ENCODE data around the gene TIRAP. TPM values are rescaled to one million over a fixed set of nuclear protein-coding genes. Genes with fewer than 3 reads are reported as not detected.

TIRAP gene
- total RNA-seq, 1 experiment from 2014 or later = 5.6 TPM

GRCh38 chr11:126310992-126311310 is 28.1 kb downstream of the TIRAP start:
- ChIA-PET POLR2A (interaction anchor here (0.9 kb wide), 1 partner anchor 59 kb away, joined by 3 read pairs; no protein-coding TSS in a partner anchor), CTCF (interaction anchor here (0.5 to 2.0 kb wide), 48 partner anchors 8 to 324 kb away, joined by 3 to 37 read pairs (median 4); partner anchors contain the start of genes FOXRED1, SRPRA, ST3GAL4 and TIRAP)
- no peak for TF ChIP-seq ESRRA (CRISPR knock-in tag; IDR thresholded peaks at IDR 0.05; ENCODE audit: borderline replicate concordance)
- TF ChIP-seq IRF2 (CRISPR knock-in tag; IDR thresholded peaks at IDR 0.05; ENCODE audit: borderline replicate concordance, low read depth) = no peak
- H3K36me3 Mint-ChIP-seq = peaks cover 37% of the 10 kb centered on the region
- ATAC-seq (no peak), DNase-seq (ENCODE audit: low spot score) (no peak)
- H3K27ac Mint-ChIP-seq = no peak overlapping the region
- no peaks in the 10 kb centered on the region for H3K27me3 Mint-ChIP-seq (ENCODE audit: low read depth)
- H3K4me3 Mint-ChIP-seq = no peak overlapping the region
- 0 out of 2 replicates have a peak, but pooled peaks cover 2% of the 10 kb centered on the region for H3K4me1 Mint-ChIP-seq
- peaks cover 5% of the 10 kb centered on the region; the same call in 1 of the 2 replicates for H3K9me3 Mint-ChIP-seq

GRCh38 chr11:126311401-126312291 is 28.8 kb downstream of the TIRAP start:
- TF ChIP-seq ATF2 (CRISPR knock-in tag; IDR thresholded peaks at IDR 0.05; ENCODE audit: borderline replicate concordance, low read depth) = no peak
- TF ChIP-seq SOX15 (CRISPR knock-in tag; IDR thresholded peaks at IDR 0.05) = no peak

GRCh38 chr11:126312961-126313360 is 30.1 kb downstream of the TIRAP start:
- peaks cover 33% of the 10 kb centered on the region for H3K36me3 Mint-ChIP-seq
- no peak overlapping the region for H3K27ac Mint-ChIP-seq
- TF ChIP-seq AR (CRISPR knock-in tag; IDR thresholded peaks at IDR 0.05) (no peak), FOXK1 (CRISPR knock-in tag; IDR thresholded peaks at IDR 0.05) (no peak), AFF4 (CRISPR knock-in tag; IDR thresholded peaks at IDR 0.05; ENCODE audit: borderline replicate concordance) (no peak), ZNF121 (CRISPR knock-in tag; IDR thresholded peaks at IDR 0.05) (no peak), MAX (CRISPR knock-in tag; IDR thresholded peaks at IDR 0.05) (no peak), ZNF423 (CRISPR knock-in tag; IDR thresholded peaks at IDR 0.05) (no peak), KAT7 (CRISPR knock-in tag; IDR thresholded peaks at IDR 0.05; ENCODE audit: borderline replicate concordance) (no peak), JUN (CRISPR knock-in tag; IDR thresholded peaks at IDR 0.05) (no peak), ZNF317 (CRISPR knock-in tag; IDR thresholded peaks at IDR 0.05; ENCODE audit: borderline replicate concordance, low read depth) (no peak), ZBTB21 (CRISPR knock-in tag; IDR thresholded peaks at IDR 0.05; ENCODE audit: borderline replicate concordance) (no peak), STAT6 (CRISPR knock-in tag; conservative IDR thresholded peaks at IDR 0.05; ENCODE audit: low read depth) (no peak), FOXJ3 (CRISPR knock-in tag; IDR thresholded peaks at IDR 0.05; ENCODE audit: borderline replicate concordance) (no peak), IRF1 (CRISPR knock-in tag; IDR thresholded peaks at IDR 0.05) (no peak)

More at GRCh38 chr11:126311401-126312291, 28.8 kb downstream of the TIRAP start:
- ATAC-seq (no peak), DNase-seq (ENCODE audit: low spot score) (no peak)
- no peak overlapping the region for H3K4me3 Mint-ChIP-seq
- H3K4me1 Mint-ChIP-seq = 0 out of 2 replicates have a peak, but pooled peaks cover 2% of the 10 kb centered on the region
- H3K36me3 Mint-ChIP-seq = peaks cover 40% of the 10 kb centered on the region
- POLR2A ChIA-PET = interaction anchor here (0.9 kb wide), 1 partner anchor 58 kb away, joined by 3 read pairs; no protein-coding TSS in a partner anchor
- CTCF ChIA-PET = interaction anchor here (0.7 to 2.0 kb wide), 21 partner anchors 8 to 295 kb away, joined by 3 to 37 read pairs (median 5); partner anchors contain the start of gene ST3GAL4
- H3K27me3 Mint-ChIP-seq (ENCODE audit: low read depth) = no peaks in the 10 kb centered on the region
- peaks cover 5% of the 10 kb centered on the region; the same call in 1 of the 2 replicates for H3K9me3 Mint-ChIP-seq
- H3K27ac Mint-ChIP-seq = no peak overlapping the region

More at GRCh38 chr11:126312961-126313360, 30.1 kb downstream of the TIRAP start:
- ChIA-PET POLR2A (no interaction called here), CTCF (interaction anchor here (0.8 kb wide), 1 partner anchor 168 kb away, joined by 5 read pairs; no protein-coding TSS in a partner anchor)
- H3K4me3 Mint-ChIP-seq = no peak overlapping the region
- no peaks in the 10 kb centered on the region for H3K4me1 Mint-ChIP-seq
- peaks cover 5% of the 10 kb centered on the region; the same call in 1 of the 2 replicates for H3K9me3 Mint-ChIP-seq
- H3K27me3 Mint-ChIP-seq (ENCODE audit: low read depth) = no peaks in the 10 kb centered on the region
- DNase-seq (ENCODE audit: low spot score) (no peak), ATAC-seq (no peak)

Measured in WTC11 (cell line).